ENCODE measurements around the gene PTH2.

The PTH2 gene

GRCh38 chr19:49408816-49409440, 14.3 kb downstream of the PTH2 start:
- peaks cover 0 to 34% (median 0%) of the 10 kb centered on the region in 3 experiments for H3K27me3 ChIP-seq (ENCODE audit: control insufficient read depth in 3 of 3, insufficient read depth in 3 of 3, low read depth in 1 of 3, low read length in 3 of 3)
- H2BK5ac ChIP-seq (ENCODE audit: low read length) = no peak overlapping the region
- no peak overlapping the region for H3K4me3 ChIP-seq (ENCODE audit: low read length in 2 of 2)
- H2AK5ac ChIP-seq (ENCODE audit: low read depth, low read length) = peak overlapping the region; percentile 93
- no peak overlapping the region for H3K4me2 ChIP-seq (ENCODE audit: insufficient read depth, low read length, poor library complexity, severe bottlenecking)
- H2BK15ac ChIP-seq (ENCODE audit: low read length) = peak overlapping the region; percentile 74
- no peak overlapping the region for H4K8ac ChIP-seq (ENCODE audit: low read depth, low read length)
- peak overlapping the region; percentile 65 for H2BK12ac ChIP-seq (ENCODE audit: low read length)
- peak overlapping the region; percentile 50 for H3K14ac ChIP-seq (ENCODE audit: low read length)
- H3K27ac ChIP-seq (replicated peaks; ENCODE audit: low read length) = no peak overlapping the region
- H3K9ac ChIP-seq (ENCODE audit: low read depth, low read length, poor library complexity) = no peak overlapping the region
- no CpG with 5 or more reads among the region's 8 CpGs for WGBS, 2 donors (ENCODE audit: extremely low coverage in 2 of 2, insufficient read length in 2 of 2, insufficient replicate concordance in 1 of 2)
- H3K36me3 ChIP-seq (replicated peaks in 1 of 2; ENCODE audit: control insufficient read depth in 2 of 2, insufficient read depth in 2 of 2, low read length in 2 of 2) = no peaks in the 10 kb centered on the region
- DNase-seq (ENCODE audit: low spot score) = no peak
- no peaks in the 10 kb centered on the region for H3K9me3 ChIP-seq (replicated peaks in 1 of 2; ENCODE audit: control insufficient read depth in 2 of 2, insufficient read depth in 1 of 2, low read depth in 1 of 2, low read length in 2 of 2)
- peaks cover 1% of the 10 kb centered on the region for H3K79me1 ChIP-seq (ENCODE audit: low read depth, low read length)
- peak overlapping the region; percentile 29 for H2AFZ ChIP-seq (ENCODE audit: low read length)
- H3K4ac ChIP-seq (ENCODE audit: low read length) = peak overlapping the region; percentile 46
- peak overlapping the region; percentile 78 for H3K18ac ChIP-seq (ENCODE audit: low read length)
- H2BK120ac ChIP-seq (ENCODE audit: low read depth, low read length) = no peak overlapping the region
- no peak overlapping the region for H4K91ac ChIP-seq (ENCODE audit: low read depth, low read length, poor library complexity)
- H3K4me1 ChIP-seq (ENCODE audit: control insufficient read depth in 2 of 2, insufficient read depth in 1 of 2, low read depth in 1 of 2, low read length in 2 of 2) = peaks cover 7 to 26% of the 10 kb centered on the region in 2 donors
- no peak overlapping the region for H3K23ac ChIP-seq (ENCODE audit: low read depth, low read length, poor library complexity)

- no peak overlapping the region for H3K4me2 ChIP-seq (ENCODE audit: insufficient read depth, low read length, poor library complexity, severe bottlenecking)
- no CpG with 5 or more reads among the region's 16 CpGs for WGBS, 2 donors (ENCODE audit: extremely low coverage in 2 of 2, insufficient read length in 2 of 2, insufficient replicate concordance in 1 of 2)
- H3K9me3 ChIP-seq (replicated peaks in 1 of 2; ENCODE audit: control insufficient read depth in 2 of 2, insufficient read depth in 1 of 2, low read depth in 1 of 2, low read length in 2 of 2) = no peaks in the 10 kb centered on the region
- no peak overlapping the region for H3K4me3 ChIP-seq (ENCODE audit: low read length in 2 of 2)
- H3K9ac ChIP-seq (ENCODE audit: low read depth, low read length, poor library complexity) = no peak overlapping the region
- peak overlapping the region; percentile 90 for H2AK5ac ChIP-seq (ENCODE audit: low read depth, low read length)
- H2BK120ac ChIP-seq (ENCODE audit: low read depth, low read length) = no peak overlapping the region
- no peak overlapping the region for H3K23ac ChIP-seq (ENCODE audit: low read depth, low read length, poor library complexity)
- H2BK15ac ChIP-seq (ENCODE audit: low read length) = peak overlapping the region; percentile 10
- H3K4me1 ChIP-seq (ENCODE audit: control insufficient read depth in 2 of 2, insufficient read depth in 1 of 2, low read depth in 1 of 2, low read length in 2 of 2) = peaks cover 14 to 24% of the 10 kb centered on the region in 2 donors
- no peak for DNase-seq (ENCODE audit: low spot score)
- no peak overlapping the region for H2BK5ac ChIP-seq (ENCODE audit: low read length)
- H2BK12ac ChIP-seq (ENCODE audit: low read length) = no peak overlapping the region
- H3K18ac ChIP-seq (ENCODE audit: low read length) = peak overlapping the region; percentile 69
- no peaks in the 10 kb centered on the region for H3K36me3 ChIP-seq (replicated peaks in 1 of 2; ENCODE audit: control insufficient read depth in 2 of 2, insufficient read depth in 2 of 2, low read length in 2 of 2)
- H3K27me3 ChIP-seq (ENCODE audit: control insufficient read depth in 3 of 3, insufficient read depth in 3 of 3, low read depth in 1 of 3, low read length in 3 of 3) = peaks cover 0 to 24% (median 0%) of the 10 kb centered on the region in 3 experiments
- H3K27ac ChIP-seq (replicated peaks; ENCODE audit: low read length) = no peak overlapping the region
- no peak overlapping the region for H3K4ac ChIP-seq (ENCODE audit: low read length)
- H3K14ac ChIP-seq (ENCODE audit: low read length) = no peak overlapping the region
- H2AFZ ChIP-seq (ENCODE audit: low read length) = no peak overlapping the region
- no peaks in the 10 kb centered on the region for H3K79me1 ChIP-seq (ENCODE audit: low read depth, low read length)
- no peak overlapping the region for H4K8ac ChIP-seq (ENCODE audit: low read depth, low read length)
- no peak overlapping the region for H4K91ac ChIP-seq (ENCODE audit: low read depth, low read length, poor library complexity)
These were observed 15.7 kb downstream of the PTH2 start for GRCh38 chr19:49407482-49408015.

GRCh38 chr19:49407079-49407478, 16.2 kb downstream of the PTH2 start:
- H4K8ac ChIP-seq (ENCODE audit: low read depth, low read length) = no peak overlapping the region

GRCh38 chr19:49403404-49404187, 19.6 kb downstream of the PTH2 start:
- peak overlapping the region; percentile 56 for H2AFZ ChIP-seq (ENCODE audit: low read length)
- H4K91ac ChIP-seq (ENCODE audit: low read depth, low read length, poor library complexity) = no peak overlapping the region
- peak overlapping the region; percentile 18 for H2BK15ac ChIP-seq (ENCODE audit: low read length)
- no peaks in the 10 kb centered on the region for H3K36me3 ChIP-seq (replicated peaks in 1 of 2; ENCODE audit: control insufficient read depth in 2 of 2, insufficient read depth in 2 of 2, low read length in 2 of 2)
- H2AK5ac ChIP-seq (ENCODE audit: low read depth, low read length) = peak overlapping the region; percentile 10
- no peak overlapping the region for H2BK120ac ChIP-seq (ENCODE audit: low read depth, low read length)
- no peaks in the 10 kb centered on the region for H3K79me1 ChIP-seq (ENCODE audit: low read depth, low read length)
- no peaks in the 10 kb centered on the region for H3K9me3 ChIP-seq (replicated peaks in 1 of 2; ENCODE audit: control insufficient read depth in 2 of 2, insufficient read depth in 1 of 2, low read depth in 1 of 2, low read length in 2 of 2)
- H3K9ac ChIP-seq (ENCODE audit: low read depth, low read length, poor library complexity) = no peak overlapping the region
- peaks cover 0 to 6% (median 0%) of the 10 kb centered on the region in 3 experiments for H3K27me3 ChIP-seq (ENCODE audit: control insufficient read depth in 3 of 3, insufficient read depth in 3 of 3, low read depth in 1 of 3, low read length in 3 of 3)
- no peak overlapping the region for H3K23ac ChIP-seq (ENCODE audit: low read depth, low read length, poor library complexity)
- DNase-seq (ENCODE audit: low spot score) = no peak
- WGBS, 2 donors (ENCODE audit: extremely low coverage in 2 of 2, insufficient read length in 2 of 2, insufficient replicate concordance in 1 of 2) = no CpG with 5 or more reads among the region's 7 CpGs
- H2BK12ac ChIP-seq (ENCODE audit: low read length) = no peak overlapping the region
- H3K4ac ChIP-seq (ENCODE audit: low read length) = no peak overlapping the region
- H3K18ac ChIP-seq (ENCODE audit: low read length) = peak overlapping the region; percentile 40
- H3K4me2 ChIP-seq (ENCODE audit: insufficient read depth, low read length, poor library complexity, severe bottlenecking) = peak overlapping the region; percentile 28
- peak overlapping the region; percentile 90 for H3K27ac ChIP-seq (replicated peaks; ENCODE audit: low read length)
- H3K4me1 ChIP-seq (ENCODE audit: control insufficient read depth in 2 of 2, insufficient read depth in 1 of 2, low read depth in 1 of 2, low read length in 2 of 2) = peaks cover 11 to 22% of the 10 kb centered on the region in 2 donors
- H2BK5ac ChIP-seq (ENCODE audit: low read length) = peak overlapping the region; percentile 7
- no peak overlapping the region for H3K4me3 ChIP-seq (ENCODE audit: low read length in 2 of 2)
- no peak overlapping the region for H4K8ac ChIP-seq (ENCODE audit: low read depth, low read length)
- no peak overlapping the region for H3K14ac ChIP-seq (ENCODE audit: low read length)

More at GRCh38 chr19:49407079-49407478, 16.2 kb downstream of the PTH2 start:
- Histone ChIP-seq H3K9ac (ENCODE audit: low read depth, low read length, poor library complexity) (no peak overlapping the region), H2BK12ac (ENCODE audit: low read length) (no peak overlapping the region), H3K4me1 (ENCODE audit: control insufficient read depth in 2 of 2, insufficient read depth in 1 of 2, low read depth in 1 of 2, low read length in 2 of 2) (peaks cover 14 to 24% of the 10 kb centered on the region in 2 donors), H3K14ac (ENCODE audit: low read length) (no peak overlapping the region), H2BK15ac (ENCODE audit: low read length) (peak overlapping the region; percentile 10), H3K23ac (ENCODE audit: low read depth, low read length, poor library complexity) (no peak overlapping the region), H2BK5ac (ENCODE audit: low read length) (no peak overlapping the region), H4K91ac (ENCODE audit: low read depth, low read length, poor library complexity) (no peak overlapping the region), H2AFZ (ENCODE audit: low read length) (no peak overlapping the region), H3K27me3 (ENCODE audit: control insufficient read depth in 3 of 3, insufficient read depth in 3 of 3, low read depth in 1 of 3, low read length in 3 of 3) (peaks cover 0 to 19% (median 0%) of the 10 kb centered on the region in 3 experiments), H3K4ac (ENCODE audit: low read length) (no peak overlapping the region), H3K36me3 (replicated peaks in 1 of 2; ENCODE audit: control insufficient read depth in 2 of 2, insufficient read depth in 2 of 2, low read length in 2 of 2) (no peaks in the 10 kb centered on the region), H3K4me2 (ENCODE audit: insufficient read depth, low read length, poor library complexity, severe bottlenecking) (no peak overlapping the region), H3K4me3 (ENCODE audit: low read length in 2 of 2) (no peak overlapping the region), H3K27ac (replicated peaks; ENCODE audit: low read length) (no peak overlapping the region), H3K79me1 (ENCODE audit: low read depth, low read length) (no peaks in the 10 kb centered on the region), H2AK5ac (ENCODE audit: low read depth, low read length) (peak overlapping the region; percentile 90), H3K18ac (ENCODE audit: low read length) (peak overlapping the region; percentile 16), H3K9me3 (replicated peaks in 1 of 2; ENCODE audit: control insufficient read depth in 2 of 2, insufficient read depth in 1 of 2, low read depth in 1 of 2, low read length in 2 of 2) (no peaks in the 10 kb centered on the region), H2BK120ac (ENCODE audit: low read depth, low read length) (no peak overlapping the region)
- DNase-seq (ENCODE audit: low spot score) = no peak
- WGBS, 2 donors (ENCODE audit: extremely low coverage in 2 of 2, insufficient read length in 2 of 2, insufficient replicate concordance in 1 of 2) = no CpG with 5 or more reads among the region's 7 CpGs

All from neuronal stem cell (in vitro differentiated cells).